ENCODE measurements around the gene SFXN5. TPM values are rescaled to one million over a fixed set of nuclear protein-coding genes. Genes with fewer than 3 reads are reported as not detected.

SFXN5 gene
- total RNA-seq, 1 donor from 2014 or later, result 20.2 TPM

- H3K4me1 Mint-ChIP-seq, result peaks cover 10% of the 10 kb centered on the region
- no peaks in the 10 kb centered on the region for H3K9me3 Mint-ChIP-seq
- no peak for DNase-seq (ENCODE audit: low spot score in 2 of 2, unreplicated experiment in 2 of 2)
- H3K27ac Mint-ChIP-seq, result no peak overlapping the region
- TF ChIP-seq CTCF (IDR thresholded peaks at IDR 0.05; ENCODE audit: unreplicated experiment), result no peak
- no peak overlapping the region for H3K4me3 Mint-ChIP-seq
- no peaks in the 10 kb centered on the region for H3K36me3 Mint-ChIP-seq
- H3K27me3 Mint-ChIP-seq (ENCODE audit: low read depth), result no peaks in the 10 kb centered on the region
Measured at GRCh38 chr2:72988726-72989273, 82.7 kb downstream of the SFXN5 start.

DNA sequence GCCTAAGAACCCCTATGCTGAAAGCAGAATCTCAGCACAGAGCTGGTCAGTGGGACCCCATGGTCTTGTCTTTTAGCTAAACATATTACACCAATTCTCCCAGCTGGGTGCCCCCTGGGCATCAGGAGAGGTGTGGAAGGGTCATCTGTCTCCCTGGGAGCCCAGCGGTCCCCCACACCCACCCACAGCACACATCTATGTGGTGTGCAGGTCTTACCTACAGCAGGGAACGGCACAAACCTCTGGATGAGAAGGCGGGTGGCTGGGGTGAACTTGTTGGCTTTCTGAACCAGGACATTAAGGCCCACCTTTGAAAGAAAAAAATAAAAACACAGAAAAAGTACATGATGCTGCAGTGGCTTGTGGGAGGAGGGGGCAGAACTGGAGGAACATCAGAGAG is 83.5 kb downstream of the SFXN5 start:
- H3K27me3 Mint-ChIP-seq (ENCODE audit: low read depth), result no peaks in the 10 kb centered on the region
- H3K4me1 Mint-ChIP-seq, result peaks cover 10% of the 10 kb centered on the region
- no peak overlapping the region for H3K4me3 Mint-ChIP-seq
- DNase-seq (ENCODE audit: low spot score in 2 of 2, unreplicated experiment in 2 of 2), result no peak
- no peak for TF ChIP-seq CTCF (IDR thresholded peaks at IDR 0.05; ENCODE audit: unreplicated experiment)
- no peak overlapping the region for H3K27ac Mint-ChIP-seq
- H3K9me3 Mint-ChIP-seq, result no peaks in the 10 kb centered on the region
- no peaks in the 10 kb centered on the region for H3K36me3 Mint-ChIP-seq

- Mint-ChIP-seq H3K27ac (no peak overlapping the region), H3K9me3 (no peaks in the 10 kb centered on the region), H3K4me3 (no peak overlapping the region), H3K27me3 (ENCODE audit: low read depth) (no peaks in the 10 kb centered on the region), H3K36me3 (no peaks in the 10 kb centered on the region), H3K4me1 (peaks cover 10% of the 10 kb centered on the region)
- no peak for TF ChIP-seq CTCF (IDR thresholded peaks at IDR 0.05; ENCODE audit: unreplicated experiment)
- DNase-seq (ENCODE audit: low spot score in 2 of 2, unreplicated experiment in 2 of 2), result no peak
Measured at GRCh38 chr2:72985891-72986683, 85.4 kb downstream of the SFXN5 start.

- no peak for DNase-seq (ENCODE audit: low spot score in 2 of 2, unreplicated experiment in 2 of 2)
- no peak for TF ChIP-seq CTCF (IDR thresholded peaks at IDR 0.05; ENCODE audit: unreplicated experiment)
- H3K4me1 Mint-ChIP-seq, result peaks cover 18% of the 10 kb centered on the region
- no peaks in the 10 kb centered on the region for H3K36me3 Mint-ChIP-seq
- no peak overlapping the region for H3K27ac Mint-ChIP-seq
- H3K27me3 Mint-ChIP-seq (ENCODE audit: low read depth), result no peaks in the 10 kb centered on the region
- H3K4me3 Mint-ChIP-seq, result no peak overlapping the region
- H3K9me3 Mint-ChIP-seq, result no peaks in the 10 kb centered on the region
Measured at GRCh38 chr2:72985136-72985535, 86.4 kb downstream of the SFXN5 start.

DNA sequence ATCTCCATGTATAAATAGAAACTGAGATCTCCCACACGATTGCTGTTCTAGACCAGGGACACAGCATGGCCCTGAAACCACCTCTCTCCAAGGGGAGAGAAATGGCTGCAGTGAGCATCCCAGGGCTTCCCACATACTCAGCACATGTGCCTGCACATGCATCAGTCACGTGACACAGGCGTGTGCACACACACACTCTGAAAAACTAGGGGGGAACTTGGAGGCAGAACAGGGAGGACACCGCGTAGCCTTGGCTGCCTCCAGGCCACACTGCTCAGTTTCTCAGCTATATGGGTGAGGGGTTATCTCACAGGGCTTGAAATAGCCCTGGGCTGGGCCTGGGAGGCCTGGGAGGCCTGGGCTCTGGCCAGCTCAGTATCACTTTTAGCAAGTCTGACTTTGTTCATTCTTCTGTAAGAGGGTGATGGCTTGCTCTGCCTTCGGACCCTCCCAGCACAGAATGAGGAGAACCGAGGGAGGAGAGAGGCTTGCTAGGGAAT is 87.3 kb downstream of the SFXN5 start:
- Mint-ChIP-seq H3K4me1 (peaks cover 21% of the 10 kb centered on the region), H3K27me3 (ENCODE audit: low read depth) (no peaks in the 10 kb centered on the region), H3K36me3 (no peaks in the 10 kb centered on the region), H3K9me3 (no peaks in the 10 kb centered on the region), H3K4me3 (no peak overlapping the region), H3K27ac (no peak overlapping the region)
- TF ChIP-seq CTCF (IDR thresholded peaks at IDR 0.05; ENCODE audit: unreplicated experiment), result no peak
- DNase-seq (ENCODE audit: low spot score in 2 of 2, unreplicated experiment in 2 of 2), result no peak
